Ishikawa (cell line): ENCODE measurements around the gene EMC6.

ENCODE experiments used
- CEBPB ChIP-seq: IDR thresholded peaks from 2 replicates; pipeline ENCODE4 v1.6.1; 2012
- CREB1 ChIP-seq: IDR thresholded peaks from 2 replicates; pipeline ENCODE4 v1.6.1; 2012; ENCODE audit warnings: low read depth
- EGR1 ChIP-seq: IDR thresholded peaks from 2 replicates; pipeline ENCODE4 v1.6.1; 2012
- EP300 ChIP-seq: IDR thresholded peaks from 2 replicates; pipeline ENCODE4 v1.6.1; 2012; ENCODE audit warnings: borderline replicate concordance
- FOXM1 ChIP-seq: IDR thresholded peaks from 2 replicates; pipeline ENCODE4 v1.6.1; 2012; ENCODE audit warnings: low read depth, borderline replicate concordance
- MAX ChIP-seq: IDR thresholded peaks from 2 replicates; pipeline ENCODE4 v1.6.1; 2012
- NFIC ChIP-seq: IDR thresholded peaks from 2 replicates; pipeline ENCODE4 v1.6.1; 2012
- RAD21 ChIP-seq: IDR thresholded peaks from 2 replicates; pipeline ENCODE4 v1.6.1; 2012; ENCODE audit warnings: low read depth
- REST ChIP-seq: IDR thresholded peaks from 2 replicates; pipeline ENCODE4 v1.6.1; 2012; ENCODE audit warnings: low read depth, mild to moderate bottlenecking
- TAF1 ChIP-seq: IDR thresholded peaks from 2 replicates; pipeline ENCODE4 v1.6.1; 2012; ENCODE audit warnings: low read depth, mild to moderate bottlenecking
- TCF12 ChIP-seq: IDR thresholded peaks from 2 replicates; pipeline ENCODE4 v1.6.1; 2012; ENCODE audit warnings: low read depth
- YY1 ChIP-seq: IDR thresholded peaks from 2 replicates; pipeline ENCODE4 v1.6.1; 2012; ENCODE audit warnings: low read depth
- ZBTB7A ChIP-seq: IDR thresholded peaks from 2 replicates; pipeline ENCODE4 v1.6.1; 2012; ENCODE audit warnings: low read depth
- TF ChIP-seq, protein P1 (sequence below): IDR thresholded peaks from 2 replicates; pipeline ENCODE4 v1.6.1; 2012

DNA sequence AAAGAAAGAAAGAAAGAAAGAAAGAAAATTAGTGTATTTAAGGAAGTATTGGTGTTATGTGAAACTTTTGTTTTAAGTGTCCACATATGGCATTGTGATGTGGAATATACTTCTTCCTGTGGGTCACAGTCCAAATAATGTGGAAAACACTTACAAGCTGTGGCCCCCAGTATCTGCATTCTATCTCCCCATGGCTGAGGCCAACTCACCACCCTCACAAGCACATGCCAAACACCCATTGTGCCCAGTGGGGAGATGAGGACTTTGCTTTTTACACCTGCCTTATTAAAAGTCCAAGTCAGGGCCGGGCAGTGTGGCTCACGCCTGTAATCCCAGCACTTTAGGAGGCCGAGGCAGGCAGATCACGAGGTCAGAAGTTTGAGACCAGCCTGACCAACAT lies 31.3 kb downstream of the EMC6 start:
- TF ChIP-seq TCF12 = no peak
- TF ChIP-seq, protein P1, sequence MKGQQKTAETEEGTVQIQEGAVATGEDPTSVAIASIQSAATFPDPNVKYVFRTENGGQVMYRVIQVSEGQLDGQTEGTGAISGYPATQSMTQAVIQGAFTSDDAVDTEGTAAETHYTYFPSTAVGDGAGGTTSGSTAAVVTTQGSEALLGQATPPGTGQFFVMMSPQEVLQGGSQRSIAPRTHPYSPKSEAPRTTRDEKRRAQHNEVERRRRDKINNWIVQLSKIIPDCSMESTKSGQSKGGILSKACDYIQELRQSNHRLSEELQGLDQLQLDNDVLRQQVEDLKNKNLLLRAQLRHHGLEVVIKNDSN = no peak
- no peak for TF ChIP-seq EGR1
- TF ChIP-seq RAD21 = no peak
- TF ChIP-seq CREB1 = no peak
- no peak for TF ChIP-seq FOXM1
- no peak for TF ChIP-seq MAX
- TF ChIP-seq REST = no peak
- TF ChIP-seq CEBPB = no peak
- no peak for TF ChIP-seq EP300
- no peak for TF ChIP-seq YY1
- TF ChIP-seq NFIC = no peak
- TF ChIP-seq ZBTB7A = no peak
- no peak for TF ChIP-seq TAF1
